ENCODE data around the gene CD37.

The CD37 gene

DNA sequence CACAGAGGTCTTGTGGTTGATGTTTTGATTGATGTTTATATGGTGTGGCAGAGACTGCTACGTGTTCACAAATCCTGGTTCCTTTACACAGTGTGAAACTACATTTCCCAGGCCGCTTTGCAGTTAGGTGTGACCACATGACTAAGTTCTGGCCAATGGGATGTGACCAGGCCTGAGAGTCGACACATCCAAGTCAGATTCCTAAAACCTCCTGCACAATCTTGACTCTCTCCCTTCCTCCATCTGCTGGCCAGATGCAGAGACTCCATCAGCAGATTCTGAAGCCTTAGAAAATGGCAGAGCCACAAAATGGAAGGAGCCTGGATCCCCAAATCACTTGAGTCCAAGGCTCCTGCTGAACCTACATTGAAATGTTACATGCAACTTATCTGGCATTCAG lies 12.6 kb downstream of the CD37 start:
- H3K27ac ChIP-seq (ENCODE audit: insufficient read depth, low read depth, low read length, poor library complexity, severe bottlenecking): no peak overlapping the region
- peaks cover 77% of the 10 kb centered on the region for H3K36me3 ChIP-seq (ENCODE audit: control insufficient read depth, insufficient read depth, low read length)
- H3K27me3 ChIP-seq (ENCODE audit: control insufficient read depth, insufficient read depth, low read length, poor library complexity, severe bottlenecking): no peaks in the 10 kb centered on the region
- WGBS, 2 experiments: 87 to 91% methylated on average over 3 of the region's 3 CpGs
- H3K4me3 ChIP-seq (ENCODE audit: insufficient read depth, low read depth, low read length): no peak overlapping the region
- H3K9me3 ChIP-seq (ENCODE audit: control insufficient read depth, low read length): no peaks in the 10 kb centered on the region
- peaks cover 6% of the 10 kb centered on the region for H3K4me1 ChIP-seq (ENCODE audit: control insufficient read depth, insufficient read depth, low read length)

DNA sequence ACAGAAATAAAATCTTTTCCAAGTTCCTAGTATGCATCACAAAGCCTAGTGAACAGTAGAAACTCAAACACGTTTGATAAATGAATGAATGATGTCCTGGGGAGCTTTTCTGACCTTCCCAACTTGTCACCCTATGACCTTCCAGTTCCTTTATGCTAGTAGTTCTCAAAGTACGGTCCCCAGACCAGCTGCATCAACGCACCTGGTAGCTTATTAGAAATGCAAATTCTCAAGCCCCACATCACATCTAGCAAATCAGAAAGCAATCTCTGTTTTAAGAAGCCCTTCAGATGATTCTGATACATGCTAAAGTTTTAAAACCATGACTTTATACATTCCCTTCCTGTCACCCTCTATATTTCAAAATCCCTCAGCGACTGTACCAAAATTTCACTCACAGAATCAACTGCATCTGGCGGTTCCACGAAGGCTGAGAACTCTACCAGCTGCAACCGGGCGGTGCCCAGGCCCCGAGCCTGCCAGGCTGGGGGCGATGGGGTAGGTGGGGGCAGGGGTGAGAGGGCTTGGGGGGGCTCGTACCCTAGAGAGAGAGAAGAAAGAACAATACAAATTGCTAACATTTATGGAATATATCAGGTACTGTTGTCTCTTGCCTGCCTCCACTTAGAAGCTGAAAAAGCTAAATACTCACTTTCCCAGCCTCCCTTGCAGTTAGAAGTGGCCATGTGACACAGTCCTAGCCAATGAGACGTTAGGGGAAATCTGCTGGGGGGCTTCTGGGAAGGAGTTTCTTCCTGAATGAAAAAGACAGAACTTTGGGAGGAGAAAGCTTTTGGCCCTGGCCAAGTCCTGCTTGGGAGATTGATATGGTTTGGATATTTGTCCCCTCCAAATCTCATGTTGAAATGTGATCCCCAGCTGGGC lies 13.3 kb downstream of the CD37 start:
- Histone ChIP-seq H3K27me3 (ENCODE audit: control insufficient read depth, insufficient read depth, low read length, poor library complexity, severe bottlenecking) (no peaks in the 10 kb centered on the region), H3K36me3 (ENCODE audit: control insufficient read depth, insufficient read depth, low read length) (peaks cover 72% of the 10 kb centered on the region), H3K27ac (ENCODE audit: insufficient read depth, low read depth, low read length, poor library complexity, severe bottlenecking) (no peak overlapping the region), H3K4me3 (ENCODE audit: insufficient read depth, low read depth, low read length) (no peak overlapping the region), H3K9me3 (ENCODE audit: control insufficient read depth, low read length) (no peaks in the 10 kb centered on the region), H3K4me1 (ENCODE audit: control insufficient read depth, insufficient read depth, low read length) (peaks cover 6% of the 10 kb centered on the region)
- 94 to 97% methylated on average over 11 of the region's 12 CpGs for WGBS, 2 experiments

DNA sequence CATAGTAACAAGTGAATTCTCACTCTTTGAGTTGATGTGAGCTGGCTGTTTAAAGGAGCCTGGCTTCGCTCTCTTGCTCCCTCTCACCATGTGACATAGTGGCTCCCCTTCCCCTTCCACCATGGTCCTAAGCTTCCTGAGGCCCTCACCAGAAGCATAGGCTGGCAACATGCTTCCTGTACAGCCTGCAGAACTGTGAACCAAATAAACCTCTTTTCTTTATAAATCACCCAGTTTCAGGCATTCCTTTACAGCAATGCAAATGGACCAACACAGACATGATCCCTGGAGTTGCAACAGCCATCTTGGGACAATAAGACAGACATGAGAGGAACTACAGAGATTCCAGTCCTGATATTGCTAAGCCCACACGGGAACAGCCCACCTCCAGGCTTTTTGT lies 14.4 kb downstream of the CD37 start:
- no peak overlapping the region for H3K4me3 ChIP-seq (ENCODE audit: insufficient read depth, low read depth, low read length)
- no peaks in the 10 kb centered on the region for H3K27me3 ChIP-seq (ENCODE audit: control insufficient read depth, insufficient read depth, low read length, poor library complexity, severe bottlenecking)
- peaks cover 70% of the 10 kb centered on the region for H3K36me3 ChIP-seq (ENCODE audit: control insufficient read depth, insufficient read depth, low read length)
- H3K9me3 ChIP-seq (ENCODE audit: control insufficient read depth, low read length): no peaks in the 10 kb centered on the region
- H3K27ac ChIP-seq (ENCODE audit: insufficient read depth, low read depth, low read length, poor library complexity, severe bottlenecking): no peak overlapping the region
- WGBS, 2 experiments: 93 to 99% methylated on average over 2 of the region's 2 CpGs
- H3K4me1 ChIP-seq (ENCODE audit: control insufficient read depth, insufficient read depth, low read length): peaks cover 6% of the 10 kb centered on the region

DNA sequence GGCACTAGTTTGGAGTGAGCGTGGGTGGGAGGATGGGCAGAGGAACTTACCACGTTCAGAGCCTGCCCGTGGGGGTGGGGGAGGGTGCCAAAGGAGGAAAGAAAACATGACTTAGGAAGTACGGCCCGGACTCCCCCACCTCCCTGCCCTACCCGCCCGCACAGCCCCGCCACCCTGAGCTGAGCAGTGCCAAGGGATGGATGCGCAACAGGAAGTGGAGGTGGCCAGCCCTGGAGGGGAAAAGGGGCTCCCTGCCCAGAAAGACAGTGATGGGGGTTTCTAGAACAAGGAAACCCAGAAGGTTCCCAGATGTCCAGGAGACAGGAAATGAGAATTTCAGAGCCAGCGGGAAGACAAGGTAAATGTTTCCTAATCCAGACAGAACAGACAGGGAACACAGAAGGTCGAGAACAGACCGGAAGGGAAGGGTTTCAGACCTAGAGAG lies 20.7 kb downstream of the CD37 start:
- no peak overlapping the region for H3K4me3 ChIP-seq (ENCODE audit: insufficient read depth, low read depth, low read length)
- H3K27me3 ChIP-seq (ENCODE audit: control insufficient read depth, insufficient read depth, low read length, poor library complexity, severe bottlenecking): no peaks in the 10 kb centered on the region
- no peaks in the 10 kb centered on the region for H3K9me3 ChIP-seq (ENCODE audit: control insufficient read depth, low read length)
- peaks cover 70% of the 10 kb centered on the region for H3K36me3 ChIP-seq (ENCODE audit: control insufficient read depth, insufficient read depth, low read length)
- peaks cover 26% of the 10 kb centered on the region for H3K4me1 ChIP-seq (ENCODE audit: control insufficient read depth, insufficient read depth, low read length)
- WGBS, 2 experiments: 88 to 91% methylated on average over 12 of the region's 12 CpGs
- no peak overlapping the region for H3K27ac ChIP-seq (ENCODE audit: insufficient read depth, low read depth, low read length, poor library complexity, severe bottlenecking)

DNA sequence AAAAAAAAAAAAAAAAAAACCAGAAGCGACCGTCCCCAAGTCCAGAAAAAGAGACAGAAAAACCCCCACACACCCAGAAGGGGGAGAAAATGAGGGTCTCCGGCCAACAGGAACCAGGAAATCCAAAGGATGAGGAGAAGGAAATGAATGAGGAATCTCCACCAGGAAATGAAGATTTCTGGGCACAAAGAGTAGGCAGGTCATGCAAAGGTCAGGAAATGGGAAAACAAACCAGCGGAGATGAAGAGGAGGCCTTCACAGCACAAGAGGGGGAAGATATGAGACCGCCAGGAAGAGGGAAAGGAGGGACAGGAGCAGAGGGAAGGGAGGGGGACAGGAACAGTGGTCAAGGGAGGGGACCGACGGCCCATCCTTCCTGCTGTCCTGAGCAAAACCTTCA lies 21.2 kb downstream of the CD37 start:
- H3K27me3 ChIP-seq (ENCODE audit: control insufficient read depth, insufficient read depth, low read length, poor library complexity, severe bottlenecking): no peaks in the 10 kb centered on the region
- 86 to 91% methylated on average over 5 of the region's 7 CpGs for WGBS, 2 experiments
- no peak overlapping the region for H3K27ac ChIP-seq (ENCODE audit: insufficient read depth, low read depth, low read length, poor library complexity, severe bottlenecking)
- peaks cover 26% of the 10 kb centered on the region for H3K4me1 ChIP-seq (ENCODE audit: control insufficient read depth, insufficient read depth, low read length)
- H3K4me3 ChIP-seq (ENCODE audit: insufficient read depth, low read depth, low read length): no peak overlapping the region
- H3K9me3 ChIP-seq (ENCODE audit: control insufficient read depth, low read length): no peaks in the 10 kb centered on the region
- peaks cover 66% of the 10 kb centered on the region for H3K36me3 ChIP-seq (ENCODE audit: control insufficient read depth, insufficient read depth, low read length)

DNA sequence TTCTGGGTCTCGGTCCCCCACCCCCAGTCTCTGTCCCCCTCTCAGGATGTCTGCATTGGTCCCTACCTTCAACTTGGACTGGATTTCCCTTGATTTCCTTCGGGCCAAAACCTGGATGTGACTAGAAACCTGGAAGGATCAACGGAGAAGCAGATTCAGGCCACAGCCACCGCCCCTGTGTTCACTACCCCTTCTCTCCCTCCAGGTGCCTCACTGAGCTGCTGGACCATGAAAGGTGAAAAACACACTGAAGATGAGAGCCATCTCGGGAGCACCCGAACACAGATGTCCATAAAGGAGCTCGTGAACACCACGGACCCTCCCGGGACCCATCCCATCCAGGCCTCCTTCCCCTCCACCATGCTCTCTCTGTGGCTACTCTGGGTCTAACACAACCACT lies 22.0 kb downstream of the CD37 start:
- no peak overlapping the region for H3K4me3 ChIP-seq (ENCODE audit: insufficient read depth, low read depth, low read length)
- H3K36me3 ChIP-seq (ENCODE audit: control insufficient read depth, insufficient read depth, low read length): peaks cover 62% of the 10 kb centered on the region
- no peaks in the 10 kb centered on the region for H3K27me3 ChIP-seq (ENCODE audit: control insufficient read depth, insufficient read depth, low read length, poor library complexity, severe bottlenecking)
- no peak overlapping the region for H3K27ac ChIP-seq (ENCODE audit: insufficient read depth, low read depth, low read length, poor library complexity, severe bottlenecking)
- peaks cover 26% of the 10 kb centered on the region for H3K4me1 ChIP-seq (ENCODE audit: control insufficient read depth, insufficient read depth, low read length)
- WGBS, 2 experiments: 93 to 95% methylated on average over 9 of the region's 9 CpGs
- no peaks in the 10 kb centered on the region for H3K9me3 ChIP-seq (ENCODE audit: control insufficient read depth, low read length)

DNA sequence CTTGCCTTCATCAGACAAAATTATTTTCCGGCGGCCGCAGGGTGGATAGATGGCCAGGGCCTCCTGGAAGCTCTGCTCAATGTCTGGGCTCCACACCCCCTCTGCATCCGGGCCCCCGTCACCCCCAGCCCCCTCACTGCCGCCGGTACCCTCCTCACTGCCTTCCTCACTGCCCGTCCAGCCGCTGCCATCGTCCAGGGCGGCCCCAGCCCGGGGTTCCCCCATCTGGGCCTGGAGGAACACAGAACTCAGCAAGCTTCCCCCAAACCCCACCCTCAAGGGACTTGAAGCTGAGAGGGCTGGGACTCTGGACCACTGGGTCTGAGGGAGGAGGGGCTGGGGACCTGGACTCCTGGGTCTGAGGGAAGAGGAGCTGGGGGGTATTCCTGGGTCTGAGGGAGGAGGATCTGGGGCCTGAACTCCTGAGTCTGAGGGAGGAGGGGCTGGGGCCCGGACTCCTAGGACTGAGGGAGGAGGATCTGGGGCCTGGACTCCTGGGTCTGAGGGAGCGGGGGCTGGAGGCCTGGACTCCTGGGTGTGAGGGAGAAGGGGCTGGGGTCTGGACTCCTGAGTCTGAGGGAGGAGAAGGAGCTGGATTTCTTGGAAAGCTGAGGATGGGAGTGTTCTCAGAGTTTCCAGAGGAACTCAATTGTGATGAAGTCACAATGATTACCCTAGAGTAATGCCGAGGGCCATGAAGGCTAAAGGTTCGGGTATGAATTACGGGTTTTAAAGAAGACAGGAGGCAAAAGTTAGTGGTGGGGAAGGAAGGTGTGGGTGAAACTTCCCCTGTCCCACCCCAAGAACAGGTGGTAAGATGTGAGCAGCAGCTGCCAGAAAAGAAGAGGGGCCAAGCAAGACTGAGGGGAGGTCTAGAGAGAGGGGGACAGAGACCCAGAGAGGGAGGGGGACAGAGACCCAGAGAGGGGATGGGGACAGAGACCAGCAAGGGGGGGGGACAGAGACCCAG lies 24.9 kb downstream of the CD37 start:
- no peak overlapping the region for H3K27ac ChIP-seq (ENCODE audit: insufficient read depth, low read depth, low read length, poor library complexity, severe bottlenecking)
- H3K4me1 ChIP-seq (ENCODE audit: control insufficient read depth, insufficient read depth, low read length): peaks cover 30% of the 10 kb centered on the region
- H3K4me3 ChIP-seq (ENCODE audit: insufficient read depth, low read depth, low read length): peak overlapping the region; percentile 99
- 92% methylated on average over 17 of the region's 17 CpGs for WGBS, 2 experiments
- H3K27me3 ChIP-seq (ENCODE audit: control insufficient read depth, insufficient read depth, low read length, poor library complexity, severe bottlenecking): no peaks in the 10 kb centered on the region
- H3K36me3 ChIP-seq (ENCODE audit: control insufficient read depth, insufficient read depth, low read length): peaks cover 44% of the 10 kb centered on the region
- no peaks in the 10 kb centered on the region for H3K9me3 ChIP-seq (ENCODE audit: control insufficient read depth, low read length)

DNA sequence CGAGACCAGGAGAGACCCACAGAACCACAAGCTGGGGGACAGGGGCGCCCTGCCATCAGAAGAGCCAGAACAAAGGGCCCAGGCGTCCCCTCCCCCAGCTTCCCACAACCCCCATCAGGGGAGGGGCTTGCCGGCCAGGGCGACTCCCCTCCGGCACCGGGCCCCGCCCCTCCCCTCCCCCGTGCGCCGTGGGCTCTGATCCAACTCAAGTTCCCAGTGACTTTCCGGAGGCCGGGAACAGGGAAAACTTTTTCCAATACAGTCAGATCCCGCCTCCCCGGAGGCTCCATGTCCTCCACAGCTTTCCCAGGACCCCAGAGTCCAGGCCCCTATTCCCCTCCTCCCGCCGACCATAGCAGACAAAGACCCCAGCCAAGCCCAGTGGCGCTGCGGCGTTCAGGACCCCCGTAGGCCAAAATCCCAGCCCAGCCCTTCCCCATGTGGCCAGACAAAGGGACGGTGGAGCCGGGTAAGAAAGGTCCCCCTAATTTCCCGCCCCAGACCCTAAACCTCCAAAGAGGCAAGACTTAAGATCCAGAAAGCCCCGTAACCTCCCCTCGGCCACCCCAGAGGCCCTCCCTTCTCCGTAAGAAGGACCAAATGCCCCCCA lies 26.3 kb downstream of the CD37 start:
- H3K9me3 ChIP-seq (ENCODE audit: control insufficient read depth, low read length): no peaks in the 10 kb centered on the region
- WGBS, 2 experiments: 0% methylated on average over 27 of the region's 27 CpGs
- peak overlapping the region; percentile 98 for H3K27ac ChIP-seq (ENCODE audit: insufficient read depth, low read depth, low read length, poor library complexity, severe bottlenecking)
- H3K4me3 ChIP-seq (ENCODE audit: insufficient read depth, low read depth, low read length): peak overlapping the region; percentile 99
- peaks cover 31% of the 10 kb centered on the region for H3K36me3 ChIP-seq (ENCODE audit: control insufficient read depth, insufficient read depth, low read length)
- H3K4me1 ChIP-seq (ENCODE audit: control insufficient read depth, insufficient read depth, low read length): peaks cover 30% of the 10 kb centered on the region
- no peaks in the 10 kb centered on the region for H3K27me3 ChIP-seq (ENCODE audit: control insufficient read depth, insufficient read depth, low read length, poor library complexity, severe bottlenecking)

DNA sequence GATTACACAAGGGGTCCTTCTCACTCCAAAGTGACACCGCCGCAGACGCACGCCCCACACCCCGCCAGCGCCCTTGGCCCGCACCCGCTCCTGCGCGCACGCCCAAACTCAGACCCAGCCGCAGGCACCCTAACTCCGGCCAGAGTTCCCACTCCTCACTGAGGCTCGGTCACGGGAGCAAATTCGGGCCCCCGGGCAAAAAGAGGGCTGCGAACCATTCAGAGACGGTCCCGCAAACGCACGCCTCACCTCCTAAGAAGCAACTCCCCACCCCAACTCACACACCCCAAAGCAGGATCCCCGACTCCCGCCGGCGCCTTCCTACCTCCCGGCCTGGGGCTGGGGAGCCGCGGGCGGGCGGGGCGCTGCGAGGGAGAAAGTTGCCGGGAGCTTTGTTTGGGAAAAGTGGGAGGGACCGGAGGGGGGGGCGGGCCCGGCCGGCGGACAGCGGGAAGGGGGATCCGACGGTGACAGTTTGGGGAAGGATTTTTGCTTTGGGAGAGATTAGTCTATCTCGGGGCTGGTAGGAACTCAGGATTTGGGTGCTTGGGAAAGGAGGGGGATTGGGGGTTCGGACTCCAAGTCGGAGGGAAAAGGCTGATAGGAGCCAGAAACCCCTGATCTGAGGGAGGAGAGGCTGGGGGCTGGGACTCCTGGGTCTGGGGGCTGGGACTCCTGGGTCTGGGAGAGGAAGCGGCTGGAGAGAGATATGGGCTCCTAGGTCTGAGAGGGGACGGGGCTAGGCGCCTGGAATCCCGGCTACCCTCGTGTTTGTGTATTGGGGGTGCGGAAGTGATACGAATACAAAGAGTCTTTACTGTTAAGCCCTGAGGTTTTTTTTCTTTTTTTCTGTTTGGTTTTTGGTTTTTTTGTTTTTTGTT lies 27.1 kb downstream of the CD37 start, which contains the start of gene TEAD2:
Gene TEAD2, minus strand, starts transcription at position 369 of the 881 bp plus-strand sequence. CDS start 2,341 bp downstream, outside the sequence.
- 1% methylated on average over 52 of the region's 52 CpGs for WGBS, 2 experiments
- Histone ChIP-seq H3K36me3 (ENCODE audit: control insufficient read depth, insufficient read depth, low read length) (peaks cover 24% of the 10 kb centered on the region), H3K27ac (ENCODE audit: insufficient read depth, low read depth, low read length, poor library complexity, severe bottlenecking) (peak within 1 kb of the TSS; percentile 98), H3K4me1 (ENCODE audit: control insufficient read depth, insufficient read depth, low read length) (peaks cover 22% of the 10 kb centered on the region), H3K9me3 (ENCODE audit: control insufficient read depth, low read length) (no peaks in the 10 kb centered on the region), H3K4me3 (ENCODE audit: insufficient read depth, low read depth, low read length) (peak within 1 kb of the TSS; percentile 99), H3K27me3 (ENCODE audit: control insufficient read depth, insufficient read depth, low read length, poor library complexity, severe bottlenecking) (no peaks in the 10 kb centered on the region)
